Measurements from ENCODE around the gene SCN1B.

SCN1B gene

DNA sequence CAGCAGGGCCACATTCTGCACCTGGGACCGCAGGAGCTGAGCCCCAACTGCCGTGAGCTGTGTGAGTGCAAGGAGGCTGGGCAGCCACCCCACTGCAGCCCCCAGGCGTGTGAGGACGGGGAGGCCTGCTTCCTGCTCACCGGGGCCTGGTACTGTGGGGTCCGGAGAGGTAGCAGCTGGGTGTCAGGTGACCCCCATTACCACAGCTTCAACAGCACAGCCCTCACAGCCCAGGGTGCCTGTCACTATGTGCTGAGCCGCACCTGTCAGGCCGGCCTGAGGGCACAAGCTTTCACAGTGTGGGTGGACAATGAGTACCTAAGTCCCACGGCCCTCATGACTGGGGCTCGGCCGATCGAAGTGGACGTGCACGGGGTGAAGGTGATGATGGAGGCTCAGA lies 49.6 kb downstream of the SCN1B start:
- DNase-seq = no peak

DNA sequence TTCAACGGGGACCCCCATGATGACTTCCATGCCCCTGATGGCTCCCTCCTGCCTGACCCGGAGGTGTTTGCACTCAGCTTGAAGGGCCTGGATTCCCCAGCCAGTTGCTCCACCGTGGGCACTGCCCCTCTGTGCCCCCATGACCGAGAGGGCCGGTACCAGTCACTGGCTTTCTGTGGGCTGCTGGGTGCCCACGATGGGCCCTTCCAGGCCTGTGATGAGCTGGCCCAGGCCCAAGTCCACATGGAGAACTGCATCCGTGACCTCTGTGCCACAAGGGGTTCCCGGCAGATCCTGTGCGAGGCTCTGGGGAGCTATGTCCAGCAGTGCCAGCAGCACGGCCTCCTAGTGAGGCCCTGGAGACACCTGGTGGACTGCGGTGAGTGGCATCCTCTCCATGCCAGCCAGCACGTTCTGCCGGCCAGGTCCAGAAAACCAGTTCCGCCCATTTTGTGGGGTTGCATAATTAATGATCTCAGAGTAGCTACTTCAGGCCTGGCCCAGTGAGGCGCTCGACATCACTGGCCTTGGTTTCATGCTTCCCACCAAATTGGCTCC lies 50.4 kb downstream of the SCN1B start:
- DNase-seq = no peak

DNA sequence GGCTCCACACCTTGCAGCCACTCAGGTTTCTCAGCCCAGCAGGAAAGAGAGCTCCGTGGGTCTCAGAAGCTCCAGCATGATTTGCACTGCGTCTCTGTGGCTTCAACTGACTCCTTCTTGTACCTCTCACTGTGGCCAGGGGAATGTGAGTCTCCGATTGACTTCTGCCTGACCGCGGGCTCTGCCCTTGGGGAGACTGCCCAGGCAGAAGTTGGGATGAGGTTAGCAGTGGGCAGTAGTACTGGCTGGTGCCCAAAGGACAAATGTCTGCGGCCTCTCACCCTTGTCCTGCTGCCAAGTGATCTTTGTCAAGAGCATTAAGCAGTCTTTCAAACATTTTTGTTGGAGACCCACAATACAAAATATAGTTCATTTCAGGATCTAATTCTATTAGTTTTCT lies 50.9 kb downstream of the SCN1B start:
- DNase-seq = no peak

DNA sequence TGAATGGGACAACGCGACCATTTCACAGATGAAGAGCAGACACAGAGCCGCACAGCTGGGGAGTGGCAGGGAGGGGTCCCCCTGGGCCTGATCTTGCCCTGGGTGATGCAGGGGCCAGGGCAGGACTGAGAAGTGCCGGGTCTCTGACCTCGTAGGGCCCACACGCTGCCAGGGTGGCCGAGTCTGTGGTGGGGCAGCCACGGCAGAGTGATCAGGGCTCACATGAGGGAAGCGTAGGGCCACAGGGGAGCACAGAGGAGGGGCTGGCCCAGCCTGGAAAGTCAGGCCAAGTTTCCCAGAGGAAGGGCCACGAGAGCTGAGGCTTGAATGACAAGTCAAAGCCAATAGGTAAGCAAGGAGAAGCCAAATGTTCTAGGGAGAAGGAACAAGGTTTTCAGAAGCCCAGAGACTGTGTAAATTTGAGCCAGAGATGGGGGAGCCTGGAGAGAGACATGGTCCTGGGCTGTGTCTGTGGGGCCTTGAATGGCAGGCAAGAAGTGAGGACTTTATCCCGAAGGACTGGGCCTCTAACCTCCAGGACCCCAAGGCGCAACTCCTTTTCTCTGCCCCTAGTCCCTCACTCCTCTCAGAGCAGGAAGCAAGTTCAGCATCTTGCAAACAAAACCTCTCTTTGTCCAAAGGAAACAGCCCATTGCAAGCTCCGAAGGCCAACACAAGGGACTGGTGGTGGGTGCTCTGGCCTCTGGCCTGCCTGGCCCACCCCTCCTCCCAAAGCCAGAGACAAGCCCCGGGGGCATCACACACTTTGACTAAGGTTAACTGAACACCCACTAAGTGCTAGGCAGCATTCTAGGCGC lies 53.6 kb downstream of the SCN1B start:
- DNase-seq = no peak

DNA sequence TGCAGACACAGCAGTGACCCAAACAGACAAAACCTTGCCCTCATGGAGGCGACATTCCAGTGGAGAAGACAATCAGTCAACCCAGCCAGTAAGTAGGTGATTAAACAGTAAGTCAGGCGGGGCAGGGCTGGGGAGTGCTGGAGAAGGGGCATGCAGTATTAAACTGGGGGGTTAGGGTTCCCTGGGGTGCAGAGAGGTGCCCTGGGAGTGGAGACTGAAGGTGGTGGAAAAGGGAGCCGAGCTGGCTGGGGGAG lies 54.2 kb downstream of the SCN1B start:
- no peak for DNase-seq

DNA sequence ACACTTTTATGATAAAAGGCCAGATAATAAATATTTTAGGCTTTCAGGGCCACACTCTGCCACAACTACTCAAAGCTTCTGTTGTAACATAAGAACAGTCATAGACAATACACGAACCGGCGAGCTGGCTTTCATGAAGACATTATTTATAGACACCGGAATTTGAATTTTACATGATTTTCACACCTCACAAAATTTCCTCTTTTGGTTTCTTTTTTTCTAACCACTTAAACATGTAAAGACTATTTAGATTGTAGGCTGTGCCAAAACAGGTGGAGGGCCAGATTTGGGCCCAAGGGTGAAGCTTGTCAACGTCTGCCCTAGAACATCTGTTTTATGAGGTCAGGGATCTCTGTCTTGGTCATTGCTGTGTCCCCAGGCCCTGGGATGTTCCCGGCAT lies 55.7 kb downstream of the SCN1B start:
- no peak for DNase-seq

DNA sequence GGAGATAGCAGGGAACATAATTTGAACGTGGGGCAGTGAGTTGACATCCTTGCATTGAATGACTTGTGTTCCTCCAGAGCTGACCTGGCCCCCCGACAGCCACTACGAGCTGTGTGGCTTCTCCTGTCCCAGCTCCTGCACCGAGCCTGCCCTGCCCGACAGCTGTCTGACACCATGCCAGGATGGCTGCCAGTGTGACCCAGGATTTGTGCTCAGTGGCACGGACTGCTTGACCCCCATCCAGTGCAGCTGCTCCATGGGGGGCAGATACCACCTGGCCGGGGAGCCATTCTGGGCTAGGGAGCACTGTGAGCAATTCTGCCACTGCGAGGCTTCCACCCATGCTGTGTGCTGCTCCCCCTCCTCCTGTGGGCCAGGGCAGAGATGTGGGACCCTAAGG lies 56.2 kb downstream of the SCN1B start:
- no peak for DNase-seq

DNA sequence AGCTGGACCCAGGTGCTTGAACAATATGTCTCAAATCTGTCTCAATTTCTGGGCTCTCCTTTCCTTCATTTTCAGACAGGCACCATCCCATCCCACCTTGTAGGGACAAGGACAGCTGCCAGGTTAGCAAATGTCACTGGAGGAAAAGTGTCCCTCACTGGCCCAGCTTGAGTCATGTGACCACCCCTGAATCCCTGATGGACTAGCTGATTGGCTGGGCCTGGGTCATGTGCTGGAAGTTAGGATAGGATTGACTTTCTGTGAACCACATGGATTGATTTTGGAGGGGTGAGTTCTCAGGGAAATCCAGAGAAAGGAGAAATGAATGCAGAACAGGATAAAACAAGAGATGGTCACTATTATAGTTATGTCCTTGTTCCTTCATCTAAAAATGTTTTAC lies 57.1 kb downstream of the SCN1B start:
- DNase-seq = no peak

DNA sequence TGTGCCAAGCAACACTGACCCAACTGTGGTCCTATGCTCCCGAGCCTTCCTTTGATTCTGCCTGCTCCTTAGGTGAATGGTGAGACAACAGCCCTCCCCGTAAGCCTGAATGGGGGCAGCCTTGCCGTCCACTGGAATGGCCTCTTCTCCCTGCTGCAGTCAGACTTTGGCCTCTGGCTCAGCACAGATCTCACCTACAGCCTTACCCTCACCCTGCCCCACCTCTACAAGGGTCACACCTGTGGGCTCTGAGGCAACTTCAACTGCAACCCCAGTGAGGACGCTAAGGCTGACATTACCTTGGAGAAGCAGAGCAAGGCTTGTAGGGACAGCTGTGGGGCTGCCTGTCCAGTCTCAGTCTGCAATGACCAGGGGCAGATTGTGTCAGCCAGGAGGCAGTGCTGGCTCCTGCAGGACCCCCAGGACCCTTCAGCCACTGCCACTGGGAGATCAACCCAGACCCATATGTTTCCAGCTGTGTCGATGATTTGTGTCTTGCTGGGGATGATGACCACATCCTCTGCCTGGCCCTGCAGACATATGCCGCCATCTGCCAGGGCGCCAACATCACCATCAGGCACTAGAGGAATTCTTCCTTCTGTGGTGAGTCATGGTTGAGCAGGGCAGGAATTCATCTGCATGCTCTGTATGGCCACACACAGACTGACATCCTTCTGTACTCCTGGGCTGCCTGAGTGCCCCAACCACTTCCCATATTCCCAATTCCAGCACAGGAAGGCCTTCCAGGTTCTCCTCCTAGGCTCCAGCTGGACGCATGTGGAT lies 58.1 kb downstream of the SCN1B start:
- no peak for DNase-seq

DNA sequence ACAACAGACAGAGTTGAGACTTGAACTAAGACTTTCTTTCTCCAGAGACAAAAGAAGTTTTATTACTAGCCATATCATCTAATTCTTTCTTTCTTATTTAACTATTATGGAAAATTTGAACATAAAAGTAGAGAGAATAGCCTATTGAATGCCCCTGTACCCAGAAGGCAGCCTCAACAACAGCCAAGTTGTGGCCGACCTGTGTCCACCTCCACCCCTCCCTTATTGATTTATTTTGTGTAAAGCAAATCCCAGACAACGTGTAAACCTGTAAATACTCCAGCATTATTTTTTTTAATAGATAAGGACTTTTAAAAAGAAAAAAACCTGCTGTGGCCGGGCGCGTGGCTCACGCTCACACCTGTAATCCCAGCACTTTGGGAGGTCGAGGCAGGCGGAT lies 59.3 kb downstream of the SCN1B start:
- no peak for DNase-seq
